ENCODE results near the gene ATP9B.

ATP9B gene

DNA sequence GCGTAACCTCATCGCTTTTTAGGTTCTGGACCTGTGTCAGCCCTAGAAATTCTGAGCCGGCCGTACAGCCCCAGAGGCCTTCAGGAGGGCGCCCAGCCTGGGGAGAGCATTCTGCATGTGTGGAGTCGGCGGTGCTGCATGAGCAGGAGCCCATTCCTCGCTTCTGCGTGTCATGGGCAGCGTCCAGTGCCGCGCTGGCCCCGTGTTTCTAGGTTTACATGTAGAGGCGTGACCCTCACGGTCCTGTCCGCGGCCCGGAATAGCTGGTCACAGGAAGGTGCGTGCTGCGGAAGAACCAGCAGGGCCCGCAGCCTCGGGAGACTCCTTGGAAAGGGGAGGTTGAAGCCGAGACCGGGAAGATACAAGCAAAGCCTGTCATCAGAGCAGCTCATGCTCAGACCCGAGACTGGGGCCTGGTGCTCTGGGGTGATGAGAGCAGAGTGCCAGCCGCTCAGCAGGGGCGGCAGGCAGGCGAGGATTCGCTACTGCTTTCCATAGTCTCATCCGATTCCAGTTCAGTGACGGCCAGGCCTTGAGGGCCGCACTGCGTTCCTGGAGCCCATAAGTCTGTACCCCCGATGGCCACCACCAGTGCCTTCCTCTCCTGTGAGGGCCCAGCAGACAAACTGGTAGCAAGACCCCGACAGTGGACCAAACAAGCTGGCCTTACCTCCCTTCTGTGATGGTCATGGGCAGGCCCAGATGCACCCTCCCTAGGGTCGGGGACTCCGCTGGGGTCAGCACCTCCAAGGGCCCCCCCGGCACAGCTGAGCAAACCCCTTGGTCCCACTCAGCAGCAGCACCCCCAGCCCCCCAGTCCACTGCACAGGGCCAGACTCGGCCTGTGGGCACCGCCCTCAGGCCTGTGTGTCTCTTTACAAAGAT, 311.0 kb downstream of the ATP9B start:
- intact Hi-C loops (cut with DNase I), result loop anchor here (2.0 to 5.0 kb wide), 2 partner anchors 147 to 265 kb away; no protein-coding TSS in a partner anchor
- DNase-seq, result peak in 4 of 42 donors; percentile 16 to 34 (median 22)

DNA sequence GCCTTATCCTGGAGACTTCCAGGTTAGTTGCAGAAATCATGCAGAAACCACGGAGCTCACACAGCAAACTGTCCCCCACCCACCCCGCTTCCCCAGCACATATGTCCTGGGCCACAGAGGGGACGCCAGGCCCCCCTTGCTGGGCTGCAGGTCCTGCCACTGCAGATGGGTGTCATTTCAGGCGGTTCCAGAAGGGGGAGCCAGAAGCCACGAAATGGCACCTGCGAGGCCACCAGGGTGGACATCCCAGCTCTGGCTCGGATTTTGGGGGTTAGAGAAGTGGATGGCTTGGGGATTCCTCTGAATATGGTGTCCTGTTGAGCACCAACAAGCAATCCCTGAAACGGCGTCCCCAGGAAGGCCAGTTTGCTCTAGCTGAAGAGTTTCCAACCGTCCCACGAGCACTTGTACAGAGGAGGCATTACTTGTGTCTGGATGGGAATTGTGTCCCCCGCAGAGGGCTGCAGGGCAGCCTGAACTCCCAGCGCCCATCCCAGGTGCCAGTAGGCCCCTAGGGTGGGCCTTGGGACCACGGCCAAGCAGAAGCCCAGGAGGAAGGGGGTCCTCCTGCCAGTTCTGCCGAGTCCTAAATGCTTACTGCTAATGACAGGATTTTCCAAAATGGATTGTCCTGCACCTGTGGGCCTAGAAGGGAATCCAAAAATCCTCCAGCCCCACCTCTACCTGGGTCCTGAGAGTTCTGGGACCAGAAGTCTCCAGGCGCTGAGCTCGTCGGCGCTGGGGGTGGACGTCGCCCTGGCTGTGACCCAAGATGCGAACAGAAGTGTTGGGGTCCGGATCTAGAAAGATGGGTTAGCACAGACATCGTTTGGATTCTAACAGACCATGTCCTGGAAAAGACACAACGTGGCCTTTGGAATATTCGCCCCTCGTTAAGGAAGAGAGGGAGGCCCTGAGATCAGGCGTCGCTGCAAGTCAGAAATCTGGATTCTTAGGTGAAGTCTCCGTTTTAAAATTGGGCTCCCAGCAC, 311.9 kb downstream of the ATP9B start:
- intact Hi-C loops (cut with DNase I), result loop anchor here (2.0 to 5.0 kb wide), 2 partner anchors 146 to 264 kb away; no protein-coding TSS in a partner anchor
- DNase-seq, result peak in 41 of 42 donors; percentile 61 to 92 (median 79)

DNA sequence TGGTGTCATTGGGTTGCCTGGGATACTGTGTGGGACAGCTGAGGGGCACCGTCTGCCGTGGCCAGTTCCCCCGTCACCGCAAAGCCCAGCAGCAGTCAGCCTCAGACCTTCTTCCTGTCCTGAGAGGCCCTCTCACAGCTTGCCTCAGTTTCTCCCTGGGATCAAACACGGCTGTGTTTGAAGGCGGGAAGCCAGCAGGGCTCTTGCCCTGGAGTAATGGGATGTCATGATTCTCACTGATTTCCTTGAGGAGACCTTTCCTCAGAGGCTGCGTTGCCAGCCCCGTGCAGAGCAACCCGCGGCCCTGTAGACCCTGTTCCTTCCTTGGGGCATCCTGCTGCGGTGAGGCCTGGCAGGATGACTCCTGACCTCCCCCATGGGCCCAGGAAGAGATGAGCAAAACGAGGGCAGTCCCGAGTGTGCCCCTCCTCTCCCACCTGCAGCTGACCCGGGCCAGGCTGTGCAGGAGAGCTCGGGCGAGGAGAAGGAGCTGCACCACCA, 312.7 kb downstream of the ATP9B start:
- intact Hi-C loops (cut with DNase I), result loop anchor here (2.0 to 5.0 kb wide), 2 partner anchors 145 to 263 kb away; no protein-coding TSS in a partner anchor
- DNase-seq, result peak in 3 of 42 donors; percentile 6 to 33 (median 14)

DNA sequence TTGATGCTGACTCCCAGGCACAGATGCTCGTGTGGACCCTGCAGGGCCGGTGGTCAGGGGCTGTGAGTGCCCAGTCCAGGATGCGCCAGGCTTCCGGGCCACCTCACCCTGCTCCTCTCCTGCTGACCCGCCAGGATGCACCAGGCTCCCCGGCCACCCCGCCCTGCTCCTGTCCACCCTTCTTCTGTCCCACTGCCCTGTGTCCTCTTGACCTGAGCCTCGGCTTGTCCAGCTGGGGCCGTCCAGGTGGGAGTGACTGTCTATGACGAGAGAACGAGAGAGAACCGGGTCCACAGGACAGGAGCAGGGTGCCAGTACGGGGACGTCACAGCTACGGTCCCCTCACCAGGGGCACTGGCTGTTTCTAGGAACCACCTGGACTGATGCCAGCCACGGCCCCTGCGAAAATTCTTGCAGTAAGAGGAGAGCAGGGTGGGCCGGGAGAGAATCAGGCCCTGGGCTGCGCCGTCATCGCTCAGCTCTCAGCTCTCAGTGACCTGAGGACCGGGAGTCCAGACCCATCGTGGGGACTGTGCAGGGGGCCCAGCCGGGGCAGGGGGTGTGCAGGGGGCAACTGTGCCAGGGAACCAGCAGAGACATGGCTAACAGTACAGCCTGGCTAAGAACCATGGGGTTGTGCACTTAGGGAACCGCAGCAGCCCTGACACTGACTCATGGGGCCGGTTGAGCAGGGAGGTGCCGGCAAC, 313.6 kb downstream of the ATP9B start:
- DNase-seq, result peak in 9 of 42 donors; percentile 5 to 34 (median 17)
- intact Hi-C loops (cut with DNase I), result loop anchor here (5.0 kb wide), 1 partner anchor 144 kb away; no protein-coding TSS in a partner anchor

DNA sequence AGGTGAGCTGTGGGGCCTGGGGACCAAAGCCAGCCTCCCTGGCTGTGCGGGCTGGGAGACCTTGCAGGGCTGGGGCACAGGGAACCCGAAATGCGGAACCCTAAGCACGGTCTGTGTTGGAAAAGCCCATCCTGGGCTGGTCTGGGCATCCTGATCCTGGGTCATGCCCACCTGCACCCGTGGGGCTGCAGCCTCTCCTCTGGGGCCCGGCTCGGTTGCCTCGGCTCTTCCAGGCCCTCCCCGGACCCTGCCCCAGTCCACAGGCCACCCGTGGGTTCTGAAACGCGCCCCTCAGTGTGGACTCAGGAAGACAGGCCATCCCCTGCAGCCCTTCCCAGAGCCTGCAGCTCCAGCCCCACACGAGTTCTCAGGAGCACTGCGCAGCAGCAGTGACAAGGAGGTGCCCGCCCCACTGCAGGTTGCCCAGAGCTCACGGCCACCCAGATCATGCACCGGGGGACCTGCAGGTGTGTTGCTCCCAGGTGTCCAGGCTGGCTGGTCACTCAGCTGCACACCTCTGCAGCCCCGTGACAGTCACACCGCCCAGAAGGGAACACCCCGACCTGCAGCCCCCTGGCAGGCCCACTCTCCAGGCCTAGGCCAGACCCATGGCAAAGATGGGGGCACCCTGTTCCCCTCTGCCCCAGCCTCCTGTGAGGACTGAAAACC, 314.3 kb downstream of the ATP9B start:
- DNase-seq, result peak in 5 of 42 donors; percentile 5 to 32 (median 22)
- intact Hi-C loops (cut with DNase I), result loop anchor here (5.0 kb wide), 1 partner anchor 144 kb away; no protein-coding TSS in a partner anchor

DNA sequence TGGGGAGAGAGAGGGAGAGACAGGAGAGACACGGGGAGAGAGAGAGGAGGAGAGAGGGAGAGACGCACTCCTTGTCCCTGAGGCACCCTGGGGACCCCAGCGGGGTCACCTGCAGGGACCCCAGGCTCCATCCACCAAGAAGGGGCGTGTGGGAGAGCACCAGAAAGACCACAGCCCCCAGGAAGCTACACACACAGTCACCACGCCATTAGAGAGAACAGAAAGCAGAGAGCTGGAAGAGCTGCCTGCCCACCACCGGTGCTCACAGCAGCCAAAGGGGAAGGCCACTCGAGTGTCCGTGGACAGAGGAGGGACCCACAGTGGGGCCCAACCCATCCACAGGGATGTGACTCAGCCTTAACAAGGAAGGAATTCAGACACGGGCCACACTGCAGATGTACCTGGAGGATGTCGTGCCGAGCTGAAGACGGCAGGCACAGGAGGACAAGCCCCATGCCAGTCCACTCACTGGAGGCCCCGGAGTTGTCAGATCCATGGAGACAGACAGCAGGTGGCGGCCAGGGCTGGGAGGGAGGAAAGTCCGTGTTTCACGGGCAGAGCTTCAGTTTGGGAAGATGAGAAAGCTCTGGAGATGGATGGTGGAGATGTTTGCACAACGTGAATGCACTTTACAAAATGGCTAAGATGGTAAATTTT, 315.1 kb downstream of the ATP9B start:
- DNase-seq, result peak in 10 of 42 donors; percentile 6 to 35 (median 16)
- intact Hi-C loops (cut with DNase I), result loop anchor here (5.0 kb wide), 1 partner anchor 143 kb away; no protein-coding TSS in a partner anchor

DNA sequence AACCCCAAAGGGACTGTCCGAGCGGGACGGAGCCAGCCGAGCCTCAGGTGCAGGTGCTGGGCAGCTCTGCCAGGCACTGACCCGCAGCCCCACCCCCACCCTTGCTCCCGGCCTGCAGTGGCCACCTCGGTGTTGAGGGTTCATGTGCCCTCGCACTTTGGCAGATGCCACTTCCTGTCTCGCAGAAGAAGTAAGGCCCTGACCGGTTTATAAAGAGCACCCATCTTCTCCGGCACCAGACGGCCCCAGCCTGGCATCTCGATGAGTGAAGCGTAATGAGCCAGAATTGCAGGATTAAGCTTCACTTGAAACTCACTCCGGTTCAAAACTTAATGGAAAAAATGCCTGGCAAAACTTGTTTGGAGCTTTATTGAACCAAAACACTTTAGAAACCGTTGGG, 315.6 kb downstream of the ATP9B start:
- peak in 6 of 42 donors; percentile 5 to 26 (median 12) for DNase-seq
- intact Hi-C loops (cut with DNase I), result loop anchor here (5.0 kb wide), 1 partner anchor 142 kb away; no protein-coding TSS in a partner anchor

DNA sequence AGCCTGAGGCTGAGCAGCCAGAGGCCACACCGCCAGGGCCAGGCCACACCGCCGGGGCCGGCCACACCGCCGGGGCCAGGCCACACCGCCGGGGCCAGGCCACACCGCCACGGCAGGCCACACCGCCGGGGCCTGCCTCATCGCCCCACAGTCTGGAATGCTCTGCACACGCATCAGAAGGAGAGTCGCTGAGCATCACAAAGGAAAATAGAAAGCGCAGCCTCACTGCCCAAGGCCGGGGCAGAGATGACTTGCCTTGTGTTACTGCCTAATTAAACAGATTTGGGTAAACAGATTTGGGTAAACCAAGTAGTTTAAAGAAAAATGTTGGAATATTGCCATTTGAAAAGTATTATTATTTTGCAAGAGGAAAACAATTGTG, 316.1 kb downstream of the ATP9B start:
- intact Hi-C loops (cut with DNase I), result no loop called here
- peak in 1 of 42 donors; percentile 28 for DNase-seq

DNA sequence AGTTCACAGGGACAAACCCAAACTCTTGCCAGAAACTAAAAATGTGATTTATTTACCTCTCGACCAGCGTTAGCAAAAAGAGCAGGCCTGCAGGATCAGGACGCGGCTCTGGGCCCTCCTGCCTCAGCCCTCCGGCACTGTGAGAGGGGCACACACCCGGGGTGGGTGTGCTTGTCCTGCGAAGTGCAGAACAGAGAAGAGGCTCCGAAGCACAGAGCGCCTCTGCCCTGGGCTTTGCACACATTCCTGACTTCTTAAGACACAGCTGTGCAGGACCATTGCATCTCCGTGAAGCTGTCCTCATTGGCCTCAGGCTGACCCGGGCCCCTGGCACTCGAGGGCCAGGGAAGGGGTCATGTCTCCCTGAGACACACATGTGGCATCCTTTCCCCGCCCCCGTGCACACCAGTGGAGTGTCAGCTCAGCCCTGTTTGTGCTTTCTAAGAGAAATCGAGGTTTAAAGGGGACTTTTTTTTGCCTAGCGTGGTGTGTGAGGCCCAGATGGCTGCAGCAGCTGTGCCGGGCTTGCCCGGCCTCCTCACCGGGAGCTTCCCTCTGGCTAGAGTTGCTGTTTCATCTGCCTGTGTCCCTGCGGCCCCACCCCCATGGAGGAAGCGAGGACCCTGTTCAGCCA, 316.6 kb downstream of the ATP9B start:
- intact Hi-C loops (cut with DNase I), result no loop called here
- peak in 10 of 42 donors; percentile 1 to 31 (median 13) for DNase-seq

DNA sequence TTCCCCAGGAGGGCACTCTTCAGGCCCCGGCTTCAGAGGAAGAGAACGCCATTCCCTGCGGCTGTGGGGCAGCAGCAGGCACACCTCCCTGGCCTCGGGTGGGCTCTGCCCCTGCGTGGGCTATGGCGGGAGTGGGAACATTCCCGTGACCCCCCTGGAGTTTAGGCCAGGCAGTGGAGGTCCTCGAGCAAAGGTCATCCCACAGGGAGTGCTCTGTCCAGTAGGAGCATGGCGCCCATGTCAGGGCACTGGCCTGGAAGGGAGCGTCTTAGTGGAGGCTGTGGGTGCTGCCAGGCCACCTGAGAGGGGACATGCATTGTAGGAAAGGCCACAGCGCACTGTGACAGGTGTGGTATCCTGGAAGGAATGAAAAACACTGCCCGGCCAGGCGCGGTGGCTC, 317.4 kb downstream of the ATP9B start:
- peak in 8 of 42 donors; percentile 3 to 19 (median 9) for DNase-seq
- intact Hi-C loops (cut with DNase I), result no loop called here

DNA sequence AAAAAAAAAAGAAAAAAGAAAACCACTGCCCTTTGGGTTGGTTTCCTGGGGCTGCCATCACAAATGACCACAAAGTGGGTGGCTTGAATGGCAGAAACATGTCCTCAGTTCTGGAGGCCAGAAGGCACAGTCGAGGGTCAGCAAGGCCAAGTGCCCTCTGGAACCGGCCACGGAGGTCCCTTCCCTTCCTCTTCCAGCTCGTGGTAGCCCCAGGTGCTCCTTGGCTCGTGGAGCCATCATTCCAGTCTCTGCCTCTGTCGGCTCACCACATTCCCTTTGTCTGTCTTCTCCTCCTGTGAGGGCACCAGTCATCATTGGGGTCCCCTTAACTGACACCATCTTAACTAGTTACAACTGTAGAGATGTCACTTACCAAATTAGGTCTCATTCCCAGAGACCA, 318.0 kb downstream of the ATP9B start:
- intact Hi-C loops (cut with DNase I), result no loop called here
- DNase-seq, result peak in 6 of 42 donors; percentile 3 to 23 (median 13)

DNA sequence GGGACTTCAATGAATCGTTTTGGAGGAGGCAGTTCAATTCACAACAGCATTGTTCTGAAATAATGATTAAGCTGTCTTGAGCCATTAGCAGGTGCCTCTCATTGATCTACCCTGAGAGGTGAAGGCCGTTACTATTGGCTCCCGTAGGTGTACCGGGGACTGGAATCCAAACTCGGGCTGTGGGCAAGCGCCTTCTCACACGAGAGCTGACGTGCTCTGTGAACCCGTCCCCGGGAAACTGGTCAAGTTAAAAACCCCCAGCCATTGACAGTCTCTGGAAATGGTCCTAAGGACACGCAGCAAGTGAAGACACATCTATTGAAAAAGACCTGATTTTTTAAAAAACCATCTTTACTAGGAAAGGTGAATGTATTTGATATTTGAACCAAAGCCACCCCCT, 318.4 kb downstream of the ATP9B start:
- intact Hi-C loops (cut with DNase I), result no loop called here
- DNase-seq, result peak in 6 of 42 donors; percentile 0 to 38 (median 9)

DNA sequence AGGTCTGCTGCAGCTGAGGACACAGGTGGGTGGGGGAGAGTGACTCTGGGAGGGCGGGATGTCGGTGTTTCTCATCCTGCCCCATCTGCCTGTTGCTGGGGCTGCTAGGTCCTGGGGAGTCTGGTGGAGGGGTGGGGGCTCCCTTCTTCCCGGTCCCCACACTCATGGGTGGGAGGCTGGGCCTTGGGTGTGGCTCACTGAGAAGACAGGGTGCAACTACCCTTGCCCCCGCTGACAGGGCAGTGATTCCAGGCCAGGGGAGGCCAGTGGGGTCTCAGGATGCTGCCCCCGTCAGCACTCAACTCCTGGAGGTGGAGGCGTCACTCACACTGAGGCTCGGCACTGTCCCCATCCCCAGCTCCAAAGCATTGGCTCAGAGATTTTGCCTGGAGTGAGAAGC, 318.8 kb downstream of the ATP9B start:
- peak in 7 of 42 donors; percentile 0 to 18 (median 4) for DNase-seq
- intact Hi-C loops (cut with DNase I), result no loop called here

DNA sequence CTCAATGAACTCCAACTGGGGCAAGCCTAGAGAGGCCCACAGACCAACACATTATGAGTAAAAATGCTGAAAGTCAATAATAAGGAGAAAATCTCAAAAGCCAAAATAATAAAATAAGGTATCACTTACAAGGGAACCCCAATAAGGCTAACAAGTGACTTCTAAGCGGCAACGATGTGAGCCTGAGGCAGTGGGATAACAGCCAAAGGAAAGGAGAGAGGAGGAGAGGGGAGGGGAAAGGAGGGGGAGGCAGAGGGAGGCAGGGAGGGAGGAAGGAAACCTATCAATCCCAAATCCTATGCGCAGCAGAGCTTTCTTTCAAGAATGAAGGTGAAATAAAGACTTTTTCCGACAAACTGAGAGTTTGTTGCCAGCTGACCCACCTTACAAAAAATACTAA, 320.5 kb downstream of the ATP9B start:
- DNase-seq, result peak in 1 of 42 donors; percentile 1
- intact Hi-C loops (cut with DNase I), result no loop called here

DNA sequence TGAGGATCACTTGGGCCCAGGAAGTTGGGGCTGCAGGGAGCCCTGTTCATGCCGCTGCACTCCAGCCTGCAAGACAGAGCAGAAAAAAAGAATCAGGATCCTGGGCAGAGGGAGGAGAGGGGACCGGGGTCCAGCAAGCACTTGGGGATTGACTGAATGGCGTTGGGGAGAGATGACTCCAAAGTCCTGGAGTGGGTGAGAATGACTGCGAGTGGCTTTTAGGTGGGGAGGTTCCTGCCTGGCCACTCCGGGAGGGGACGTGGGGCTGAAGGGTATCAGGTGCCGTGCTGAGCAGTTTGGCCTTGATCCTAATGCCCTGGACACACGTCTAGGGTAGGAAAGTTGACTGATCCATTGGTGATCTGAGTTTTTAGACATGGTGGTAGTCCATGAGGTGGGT, 323.0 kb downstream of the ATP9B start:
- DNase-seq, result peak in 2 of 42 donors; percentile 2 to 10
- intact Hi-C loops (cut with DNase I), result no loop called here

DNA sequence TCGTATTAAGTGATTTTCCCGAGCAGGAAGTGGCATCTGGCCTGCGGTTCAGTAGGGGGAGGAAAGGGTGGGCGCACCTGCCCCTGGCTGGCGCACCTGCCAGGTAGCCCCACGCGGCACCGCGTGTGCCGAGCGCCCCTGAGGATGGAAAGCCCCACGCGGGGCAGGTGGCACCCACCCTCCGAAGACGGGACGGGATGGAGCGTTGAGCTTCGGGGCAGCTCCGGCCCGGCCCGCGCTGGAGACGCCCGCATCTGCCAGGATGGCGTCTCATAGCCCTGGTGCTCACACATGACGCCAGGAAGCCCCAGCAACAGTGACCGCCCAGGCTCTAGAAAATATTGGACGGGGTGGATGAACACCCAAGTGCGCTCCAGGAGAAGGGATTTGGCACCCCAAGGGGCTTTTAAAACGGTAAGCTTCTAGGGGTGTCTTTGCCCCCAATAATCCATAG, 324.0 kb downstream of the ATP9B start:
- intact Hi-C loops (cut with DNase I), result no loop called here
- peak in 3 of 42 donors; percentile 3 to 16 (median 11) for DNase-seq

Data from head of caudate nucleus (tissue), 42 donors.